Measurements from ENCODE around the gene YEATS4. TPM values are rescaled to one million over a fixed set of nuclear protein-coding genes. Genes with fewer than 3 reads are reported as not detected.

The YEATS4 gene
- total and polyA plus RNA-seq, 4 donors: 9.9 to 23.8 (median 15.5) TPM

DNA sequence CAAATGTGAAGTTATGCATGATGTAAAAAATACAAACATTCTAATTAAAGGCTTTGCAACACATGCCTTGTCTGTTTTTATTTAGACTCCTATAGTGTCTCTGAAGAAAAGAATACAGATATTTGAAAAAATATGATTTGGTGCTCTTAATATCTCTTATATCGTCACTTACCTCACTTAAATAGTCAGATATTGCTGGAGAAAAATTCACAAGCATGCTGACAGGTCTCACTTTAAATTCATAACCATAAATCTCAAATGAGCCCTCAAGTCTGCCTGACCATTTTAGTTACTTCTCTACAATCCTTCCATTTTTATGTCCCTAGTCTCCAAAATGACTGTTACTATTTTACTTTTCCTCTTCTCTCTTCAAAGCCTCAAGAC lies 5.4 kb upstream of the YEATS4 start:
- H3K4me3 ChIP-seq (ENCODE audit: low read depth in 1 of 3, low read length in 3 of 3): no peak overlapping the region
- H3K27me3 ChIP-seq (ENCODE audit: control insufficient read depth in 4 of 4, insufficient read depth in 4 of 4, low read length in 3 of 4): no peaks in the 10 kb centered on the region
- TF ChIP-seq JUND (IDR thresholded peaks at IDR 0.05) (no peak), GABPA (IDR thresholded peaks at IDR 0.05 in 1 of 2, conservative IDR thresholded peaks at IDR 0.05 in 1 of 2) (no peak), HNF4G (IDR thresholded peaks at IDR 0.05) (no peak)
- H3K27ac ChIP-seq (ENCODE audit: low read depth in 1 of 2, low read length in 2 of 2): no peak overlapping the region
- no peaks in the 10 kb centered on the region for H3K9me3 ChIP-seq (ENCODE audit: control insufficient read depth in 4 of 4, low read length in 3 of 4)
- WGBS: 94% methylated on average over 1 of the region's 1 CpG
- no peaks in the 10 kb centered on the region for H3K36me3 ChIP-seq (ENCODE audit: control insufficient read depth in 4 of 4, insufficient read depth in 3 of 4, low read depth in 1 of 4, low read length in 3 of 4)
- peaks cover 0 to 21% (median 12%) of the 10 kb centered on the region in 4 donors for H3K4me1 ChIP-seq (ENCODE audit: control insufficient read depth in 4 of 4, insufficient read depth in 4 of 4, low read length in 3 of 4)
- DNase-seq (ENCODE audit: low spot score): no peak
- H3K9ac ChIP-seq (ENCODE audit: low read depth in 1 of 2, low read length in 2 of 2): no peak overlapping the region

DNA sequence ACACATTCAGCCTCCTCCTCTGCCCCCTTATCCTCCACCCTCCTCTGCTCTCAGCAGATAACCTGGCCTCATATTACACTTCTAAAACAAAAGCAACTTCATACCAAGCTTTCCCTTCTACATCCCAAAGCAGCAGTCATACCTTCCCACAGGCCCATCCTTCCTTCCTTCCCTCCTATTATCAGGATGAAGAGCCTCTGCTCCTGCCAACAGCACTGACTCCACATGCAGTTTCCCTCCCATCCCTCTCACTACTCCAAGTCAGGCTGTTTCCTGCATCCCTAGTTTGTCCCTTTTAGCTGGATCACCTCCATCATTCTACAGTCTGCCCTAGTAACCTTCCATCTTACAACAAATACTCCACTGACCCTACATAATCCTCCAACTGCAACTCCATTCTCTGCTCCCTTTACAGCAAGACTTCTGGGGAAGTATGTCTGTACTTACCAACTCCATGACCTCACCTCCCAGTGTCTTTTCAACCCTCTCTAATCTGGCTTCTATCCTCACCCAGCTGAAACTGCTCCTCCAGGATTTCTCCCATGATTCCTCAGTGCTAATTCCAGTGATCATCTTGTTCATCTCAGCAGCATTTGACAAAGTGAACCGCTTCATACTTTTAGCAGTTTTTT lies 4.9 kb upstream of the YEATS4 start:
- Histone ChIP-seq H3K27me3 (ENCODE audit: control insufficient read depth in 4 of 4, insufficient read depth in 4 of 4, low read length in 3 of 4) (no peaks in the 10 kb centered on the region), H3K36me3 (ENCODE audit: control insufficient read depth in 4 of 4, insufficient read depth in 3 of 4, low read depth in 1 of 4, low read length in 3 of 4) (no peaks in the 10 kb centered on the region), H3K9ac (ENCODE audit: low read depth in 1 of 2, low read length in 2 of 2) (no peak overlapping the region), H3K4me1 (ENCODE audit: control insufficient read depth in 4 of 4, insufficient read depth in 4 of 4, low read length in 3 of 4) (peaks cover 0 to 22% (median 14%) of the 10 kb centered on the region in 4 donors), H3K9me3 (ENCODE audit: control insufficient read depth in 4 of 4, low read length in 3 of 4) (no peaks in the 10 kb centered on the region), H3K27ac (ENCODE audit: low read depth in 1 of 2, low read length in 2 of 2) (no peak overlapping the region), H3K4me3 (ENCODE audit: low read depth in 1 of 3, low read length in 3 of 3) (no peak overlapping the region)
- no peak for DNase-seq (ENCODE audit: low spot score)
- TF ChIP-seq RAD21 (IDR thresholded peaks at IDR 0.05) (no peak), YY1 (IDR thresholded peaks at IDR 0.05) (no peak), GABPA (IDR thresholded peaks at IDR 0.05 in 1 of 2, conservative IDR thresholded peaks at IDR 0.05 in 1 of 2) (no peak), SP1 (IDR thresholded peaks at IDR 0.05) (no peak), EGR1 (IDR thresholded peaks at IDR 0.05; ENCODE audit: low read depth in 2 of 2) (no peak), TAF1 (conservative IDR thresholded peaks at IDR 0.05) (no peak)
- TF ChIP-seq, protein P1, sequence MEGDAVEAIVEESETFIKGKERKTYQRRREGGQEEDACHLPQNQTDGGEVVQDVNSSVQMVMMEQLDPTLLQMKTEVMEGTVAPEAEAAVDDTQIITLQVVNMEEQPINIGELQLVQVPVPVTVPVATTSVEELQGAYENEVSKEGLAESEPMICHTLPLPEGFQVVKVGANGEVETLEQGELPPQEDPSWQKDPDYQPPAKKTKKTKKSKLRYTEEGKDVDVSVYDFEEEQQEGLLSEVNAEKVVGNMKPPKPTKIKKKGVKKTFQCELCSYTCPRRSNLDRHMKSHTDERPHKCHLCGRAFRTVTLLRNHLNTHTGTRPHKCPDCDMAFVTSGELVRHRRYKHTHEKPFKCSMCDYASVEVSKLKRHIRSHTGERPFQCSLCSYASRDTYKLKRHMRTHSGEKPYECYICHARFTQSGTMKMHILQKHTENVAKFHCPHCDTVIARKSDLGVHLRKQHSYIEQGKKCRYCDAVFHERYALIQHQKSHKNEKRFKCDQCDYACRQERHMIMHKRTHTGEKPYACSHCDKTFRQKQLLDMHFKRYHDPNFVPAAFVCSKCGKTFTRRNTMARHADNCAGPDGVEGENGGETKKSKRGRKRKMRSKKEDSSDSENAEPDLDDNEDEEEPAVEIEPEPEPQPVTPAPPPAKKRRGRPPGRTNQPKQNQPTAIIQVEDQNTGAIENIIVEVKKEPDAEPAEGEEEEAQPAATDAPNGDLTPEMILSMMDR (IDR thresholded peaks at IDR 0.05; ENCODE audit: low read depth, low read length, missing input control): no peak
- TF ChIP-seq, protein P2, sequence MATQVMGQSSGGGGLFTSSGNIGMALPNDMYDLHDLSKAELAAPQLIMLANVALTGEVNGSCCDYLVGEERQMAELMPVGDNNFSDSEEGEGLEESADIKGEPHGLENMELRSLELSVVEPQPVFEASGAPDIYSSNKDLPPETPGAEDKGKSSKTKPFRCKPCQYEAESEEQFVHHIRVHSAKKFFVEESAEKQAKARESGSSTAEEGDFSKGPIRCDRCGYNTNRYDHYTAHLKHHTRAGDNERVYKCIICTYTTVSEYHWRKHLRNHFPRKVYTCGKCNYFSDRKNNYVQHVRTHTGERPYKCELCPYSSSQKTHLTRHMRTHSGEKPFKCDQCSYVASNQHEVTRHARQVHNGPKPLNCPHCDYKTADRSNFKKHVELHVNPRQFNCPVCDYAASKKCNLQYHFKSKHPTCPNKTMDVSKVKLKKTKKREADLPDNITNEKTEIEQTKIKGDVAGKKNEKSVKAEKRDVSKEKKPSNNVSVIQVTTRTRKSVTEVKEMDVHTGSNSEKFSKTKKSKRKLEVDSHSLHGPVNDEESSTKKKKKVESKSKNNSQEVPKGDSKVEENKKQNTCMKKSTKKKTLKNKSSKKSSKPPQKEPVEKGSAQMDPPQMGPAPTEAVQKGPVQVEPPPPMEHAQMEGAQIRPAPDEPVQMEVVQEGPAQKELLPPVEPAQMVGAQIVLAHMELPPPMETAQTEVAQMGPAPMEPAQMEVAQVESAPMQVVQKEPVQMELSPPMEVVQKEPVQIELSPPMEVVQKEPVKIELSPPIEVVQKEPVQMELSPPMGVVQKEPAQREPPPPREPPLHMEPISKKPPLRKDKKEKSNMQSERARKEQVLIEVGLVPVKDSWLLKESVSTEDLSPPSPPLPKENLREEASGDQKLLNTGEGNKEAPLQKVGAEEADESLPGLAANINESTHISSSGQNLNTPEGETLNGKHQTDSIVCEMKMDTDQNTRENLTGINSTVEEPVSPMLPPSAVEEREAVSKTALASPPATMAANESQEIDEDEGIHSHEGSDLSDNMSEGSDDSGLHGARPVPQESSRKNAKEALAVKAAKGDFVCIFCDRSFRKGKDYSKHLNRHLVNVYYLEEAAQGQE (IDR thresholded peaks at IDR 0.05): no peak
- 77% methylated on average over 1 of the region's 1 CpG for WGBS

DNA sequence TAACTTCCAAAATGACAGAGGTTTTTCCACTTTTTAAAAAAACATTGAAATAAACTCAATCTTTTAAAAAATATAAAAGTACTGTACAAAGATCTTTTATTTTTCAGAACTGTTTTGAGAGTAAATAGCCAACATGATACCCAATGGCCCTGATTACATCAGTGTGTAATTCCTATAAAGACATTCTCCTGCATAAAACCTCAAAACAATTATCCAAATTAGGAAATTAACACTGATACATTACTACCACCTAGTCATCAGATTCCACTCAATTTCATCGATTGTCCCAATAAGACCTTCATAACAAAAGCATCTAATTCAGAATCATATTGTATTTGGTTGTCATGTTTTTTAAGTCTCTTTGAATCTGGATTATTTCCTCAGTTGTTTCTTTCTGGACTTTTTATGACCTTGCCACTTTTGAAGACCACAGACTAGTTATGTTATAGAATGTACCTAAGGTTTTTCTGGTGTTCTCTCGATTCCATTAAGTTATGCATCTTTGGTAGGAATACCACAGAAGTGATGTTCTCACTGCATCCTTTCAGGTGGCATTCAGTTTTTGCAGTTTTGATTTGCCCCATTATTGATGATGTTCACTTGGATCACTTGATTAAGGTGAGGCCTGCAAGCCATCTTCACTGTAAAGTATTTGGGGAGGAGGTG lies 4.0 kb upstream of the YEATS4 start:
- peaks cover 0 to 22% (median 16%) of the 10 kb centered on the region in 4 donors for H3K4me1 ChIP-seq (ENCODE audit: control insufficient read depth in 4 of 4, insufficient read depth in 4 of 4, low read length in 3 of 4)
- H3K27ac ChIP-seq (ENCODE audit: low read depth in 1 of 2, low read length in 2 of 2): no peak overlapping the region
- H3K4me3 ChIP-seq (ENCODE audit: low read depth in 1 of 3, low read length in 3 of 3): no peak overlapping the region
- H3K9me3 ChIP-seq (ENCODE audit: control insufficient read depth in 4 of 4, low read length in 3 of 4): no peaks in the 10 kb centered on the region
- no peak overlapping the region for H3K9ac ChIP-seq (ENCODE audit: low read depth in 1 of 2, low read length in 2 of 2)
- no peak for DNase-seq (ENCODE audit: low spot score)
- no peaks in the 10 kb centered on the region for H3K27me3 ChIP-seq (ENCODE audit: control insufficient read depth in 4 of 4, insufficient read depth in 4 of 4, low read length in 3 of 4)
- H3K36me3 ChIP-seq (ENCODE audit: control insufficient read depth in 4 of 4, insufficient read depth in 3 of 4, low read depth in 1 of 4, low read length in 3 of 4): no peaks in the 10 kb centered on the region
- 91% methylated on average over 2 of the region's 2 CpGs for WGBS
- no peak for TF ChIP-seq FOXA1 (IDR thresholded peaks at IDR 0.05)
- TF ChIP-seq, protein P2 (IDR thresholded peaks at IDR 0.05): no peak
- TF ChIP-seq, protein P3, sequence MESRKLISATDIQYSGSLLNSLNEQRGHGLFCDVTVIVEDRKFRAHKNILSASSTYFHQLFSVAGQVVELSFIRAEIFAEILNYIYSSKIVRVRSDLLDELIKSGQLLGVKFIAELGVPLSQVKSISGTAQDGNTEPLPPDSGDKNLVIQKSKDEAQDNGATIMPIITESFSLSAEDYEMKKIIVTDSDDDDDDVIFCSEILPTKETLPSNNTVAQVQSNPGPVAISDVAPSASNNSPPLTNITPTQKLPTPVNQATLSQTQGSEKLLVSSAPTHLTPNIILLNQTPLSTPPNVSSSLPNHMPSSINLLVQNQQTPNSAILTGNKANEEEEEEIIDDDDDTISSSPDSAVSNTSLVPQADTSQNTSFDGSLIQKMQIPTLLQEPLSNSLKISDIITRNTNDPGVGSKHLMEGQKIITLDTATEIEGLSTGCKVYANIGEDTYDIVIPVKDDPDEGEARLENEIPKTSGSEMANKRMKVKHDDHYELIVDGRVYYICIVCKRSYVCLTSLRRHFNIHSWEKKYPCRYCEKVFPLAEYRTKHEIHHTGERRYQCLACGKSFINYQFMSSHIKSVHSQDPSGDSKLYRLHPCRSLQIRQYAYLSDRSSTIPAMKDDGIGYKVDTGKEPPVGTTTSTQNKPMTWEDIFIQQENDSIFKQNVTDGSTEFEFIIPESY (IDR thresholded peaks at IDR 0.05): no peak
- no peak for TF ChIP-seq TAF1 (conservative IDR thresholded peaks at IDR 0.05)
- no peak for TF ChIP-seq GABPA (IDR thresholded peaks at IDR 0.05 in 1 of 2, conservative IDR thresholded peaks at IDR 0.05 in 1 of 2)
- TF ChIP-seq NR2F2 (IDR thresholded peaks at IDR 0.05): no peak
- no peak for TF ChIP-seq HNF4A (conservative IDR thresholded peaks at IDR 0.05)
- TF ChIP-seq RAD21 (IDR thresholded peaks at IDR 0.05): no peak

Data from liver (tissue), 9 donors.